H1 (cell line): Measurements from ENCODE around the gene WFDC12. TPM values are rescaled to one million over a fixed set of nuclear protein-coding genes. Genes with fewer than 3 reads are reported as not detected.

Experiments
- KDM1A ChIP-seq: fragments of 200-600, 300-600 bp; sonication (generic); IDR thresholded peaks from 2 replicates; pipeline ENCODE4 v1.7.1; 2016; ENCODE audit warnings: mild to moderate bottlenecking, low read length, borderline replicate concordance
- KDM4A ChIP-seq: IDR thresholded peaks from one replicate; pipeline ENCODE4 v1.7.1; 2012; ENCODE audit warnings: low read depth, mild to moderate bottlenecking, moderate library complexity, low read length, inconsistent platforms; ENCODE audit not compliant: severe bottlenecking
- polyA plus RNA-seq, 7 experiments: library from polyadenylated mRNA; depleted of rRNA in 3 of 7; stranded (reverse) in 5 of 7; unstranded in 2 of 7; fragments of >200 nt in 5 of 7; fragments of 200-250 nt in 2 of 7; gene quantifications; 1 replicate in 5 of 7; 2 replicates in 1 of 7; 4 replicates in 1 of 7; pipeline versions ENCODE4 v1.2.1 to v1.2.3, GENCODE V29; 2011 to 2013; ENCODE audit warnings: missing spikeins in 2 of 7, mixed read lengths in 2 of 7
- total RNA-seq: library from RNA; stranded (reverse); fragmentation: NEBNext Ultra II Directional; extraction: Animal tissue kit (Norgen Biotek cat#: 25700); gene quantifications from 2 replicates; pipeline ENCODE4 v1.2.1, GENCODE V29; 2021

WFDC12 gene
- total and polyA plus RNA-seq, 2 of the 8 experiments (the other 6 are each of a cell fraction or from before 2014, with no cell fraction given): not detected

- no peak for TF ChIP-seq KDM1A
- no peak for TF ChIP-seq KDM4A
Observed at GRCh38 chr20:45111285-45111684, 13.0 kb downstream of the WFDC12 start (continued).
